Adrenal gland (tissue), 5 donors: ENCODE data around the gene MSMO1.

Source experiments
- CTCF ChIP-seq, 6 experiments: fragments of 450-650 bp in 4 of 6; fragments of 200-600 bp in 2 of 6; sonication (generic) in 1 of 6; IDR thresholded peaks; 1 replicate in 5 of 6; 2 replicates in 1 of 6; pipeline versions ENCODE4 v1.5.1 to v1.8.0; 2016 to 2021; ENCODE audit warnings: antibody characterized with exemption in 6 of 6, mild to moderate bottlenecking in 2 of 6, moderate library complexity in 1 of 6
- POLR2A ChIP-seq, 2 donors: fragments of 450-650 bp; IDR thresholded peaks; one replicate each; pipeline ENCODE4 v1.6.1; 2017; ENCODE audit warnings: antibody characterized with exemption in 2 of 2, mild to moderate bottlenecking in 2 of 2, moderate library complexity in 1 of 2
- donor health status: DM: no; HTN: no; CAD: no.

- TF ChIP-seq CTCF (IDR thresholded peaks at IDR 0.05) (no peak), POLR2A (IDR thresholded peaks at IDR 0.05) (no peak)
These were observed 38.6 kb upstream of the MSMO1 start for GRCh38 chr4:165288639-165289422.
